ENCODE measurements around the gene NRAP. TPM values are rescaled to one million over a fixed set of nuclear protein-coding genes. Genes with fewer than 3 reads are reported as not detected.

Gene NRAP
- total RNA-seq, 1 donor from 2014 or later, result 27.1 TPM

DNA sequence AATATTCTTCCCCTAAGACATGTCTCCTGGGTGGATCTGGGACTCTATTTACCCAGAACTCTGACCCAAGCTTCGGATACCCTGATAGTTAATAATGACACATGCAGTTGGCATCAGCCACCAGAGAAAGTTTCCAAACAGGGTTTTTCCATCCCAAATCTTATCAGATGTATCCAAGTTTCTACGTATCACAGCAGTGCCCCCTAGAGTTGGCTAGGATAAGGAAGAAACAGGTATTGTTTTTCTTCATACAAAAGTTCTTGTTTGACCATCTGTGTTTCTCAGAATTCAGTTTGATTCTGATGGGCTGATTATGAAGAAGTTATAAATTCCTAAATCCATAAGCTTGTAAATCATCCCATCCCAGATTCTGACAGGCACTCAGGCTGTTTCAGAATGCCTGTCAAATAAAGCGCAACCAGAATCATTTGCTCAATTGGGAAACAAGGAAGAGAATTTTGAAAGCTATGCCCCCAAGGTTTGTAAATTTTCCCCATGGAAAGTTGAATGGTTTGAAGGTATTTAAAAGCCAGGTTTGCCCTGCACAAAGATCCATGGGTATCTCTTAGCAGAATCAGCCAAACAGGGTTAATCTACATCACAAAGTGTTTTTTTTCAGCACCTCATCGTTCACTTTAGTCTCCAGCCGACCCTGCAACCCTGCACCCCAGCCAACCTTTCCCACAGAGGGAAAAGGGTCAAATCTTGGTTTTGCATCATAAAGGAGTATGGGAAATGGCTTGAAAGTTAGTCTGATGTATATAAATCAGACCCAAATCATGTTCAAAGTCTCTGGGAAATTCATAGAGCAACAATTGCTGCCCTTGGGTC lies 47.4 kb downstream of the NRAP start:
- Histone ChIP-seq H3K9me3 (ENCODE audit: control insufficient read depth in 3 of 3, low read length in 3 of 3) (no peaks in the 10 kb centered on the region), H3K9ac (ENCODE audit: low read depth in 1 of 3, low read length in 3 of 3) (peak overlapping the region in 1 of 3 donors; percentile 16), H3K27ac (ENCODE audit: low read depth, low read length) (peak overlapping the region; percentile 14), H3K27me3 (ENCODE audit: control insufficient read depth in 3 of 3, insufficient read depth in 3 of 3, low read length in 3 of 3) (peaks cover 0 to 14% (median 0%) of the 10 kb centered on the region in 3 donors), H3K4me1 (ENCODE audit: control insufficient read depth in 3 of 3, insufficient read depth in 3 of 3, low read length in 3 of 3) (peaks cover 75 to 89% (median 84%) of the 10 kb centered on the region in 3 donors), H3K36me3 (ENCODE audit: control insufficient read depth in 3 of 3, insufficient read depth in 3 of 3, low read length in 3 of 3) (peaks cover 60 to 73% (median 64%) of the 10 kb centered on the region in 3 donors), H3K4me3 (ENCODE audit: low read length in 3 of 3) (no peak overlapping the region)

DNA sequence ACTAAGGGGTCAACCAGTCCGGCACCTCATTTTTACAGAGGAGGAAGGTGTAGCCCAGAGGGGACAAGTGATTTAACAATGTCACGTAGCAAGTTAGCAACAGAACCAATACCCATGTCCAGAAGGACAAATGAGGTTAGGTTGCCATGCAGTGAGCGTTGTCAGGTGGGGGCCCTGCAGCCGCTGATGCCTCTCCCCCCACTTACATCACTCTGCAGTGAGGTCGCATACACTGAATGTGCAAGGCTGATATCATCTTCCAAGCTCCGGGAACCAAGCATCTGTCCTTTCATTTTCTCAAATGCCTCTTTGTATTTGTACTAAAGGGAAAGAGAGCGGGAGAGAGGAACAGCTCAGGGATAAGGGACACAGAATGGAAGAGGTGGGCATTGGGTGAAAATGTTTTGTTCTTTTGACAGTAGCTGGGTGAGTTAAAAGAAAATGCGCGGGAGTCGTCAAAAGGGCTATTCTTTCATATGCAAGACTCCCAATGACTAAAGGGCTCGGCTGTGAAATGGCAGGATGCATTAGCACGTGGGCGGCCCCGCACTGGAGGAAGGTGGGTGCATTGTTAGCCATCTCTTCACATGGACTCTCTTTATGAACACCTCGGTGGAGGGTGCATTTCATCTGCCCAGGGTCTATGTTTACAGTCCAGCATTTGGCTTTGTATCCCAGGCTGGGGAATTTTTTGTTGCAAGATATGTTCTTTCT lies 49.7 kb downstream of the NRAP start:
- Histone ChIP-seq H3K4me1 (ENCODE audit: control insufficient read depth in 3 of 3, insufficient read depth in 3 of 3, low read length in 3 of 3) (peaks cover 73 to 78% (median 73%) of the 10 kb centered on the region in 3 donors), H3K9me3 (ENCODE audit: control insufficient read depth in 3 of 3, low read length in 3 of 3) (no peaks in the 10 kb centered on the region), H3K27me3 (ENCODE audit: control insufficient read depth in 3 of 3, insufficient read depth in 3 of 3, low read length in 3 of 3) (peaks cover 0 to 10% (median 0%) of the 10 kb centered on the region in 3 donors), H3K36me3 (ENCODE audit: control insufficient read depth in 3 of 3, insufficient read depth in 3 of 3, low read length in 3 of 3) (peaks cover 57 to 71% (median 62%) of the 10 kb centered on the region in 3 donors), H3K9ac (ENCODE audit: low read depth in 1 of 3, low read length in 3 of 3) (no peak overlapping the region), H3K27ac (ENCODE audit: low read depth, low read length) (peak overlapping the region; percentile 41), H3K4me3 (ENCODE audit: low read length in 3 of 3) (no peak overlapping the region)

GRCh38 chr10:113613427-113613826 lies 50.4 kb downstream of the NRAP start:
- Histone ChIP-seq H3K27ac (ENCODE audit: low read depth, low read length) (peak overlapping the region; percentile 41), H3K27me3 (ENCODE audit: control insufficient read depth in 3 of 3, insufficient read depth in 3 of 3, low read length in 3 of 3) (peaks cover 0 to 10% (median 0%) of the 10 kb centered on the region in 3 donors), H3K9me3 (ENCODE audit: control insufficient read depth in 3 of 3, low read length in 3 of 3) (no peaks in the 10 kb centered on the region), H3K9ac (ENCODE audit: low read depth in 1 of 3, low read length in 3 of 3) (peak overlapping the region in 1 of 3 donors; percentile 35), H3K36me3 (ENCODE audit: control insufficient read depth in 3 of 3, insufficient read depth in 3 of 3, low read length in 3 of 3) (peaks cover 58 to 72% (median 62%) of the 10 kb centered on the region in 3 donors), H3K4me1 (ENCODE audit: control insufficient read depth in 3 of 3, insufficient read depth in 3 of 3, low read length in 3 of 3) (peaks cover 66 to 71% (median 66%) of the 10 kb centered on the region in 3 donors), H3K4me3 (ENCODE audit: low read length in 3 of 3) (peak overlapping the region in 1 of 3 donors; percentile 19)

- Histone ChIP-seq H3K27ac (ENCODE audit: low read depth, low read length) (no peak overlapping the region), H3K9ac (ENCODE audit: low read depth in 1 of 3, low read length in 3 of 3) (no peak overlapping the region), H3K4me1 (ENCODE audit: control insufficient read depth in 3 of 3, insufficient read depth in 3 of 3, low read length in 3 of 3) (peaks cover 59 to 62% (median 61%) of the 10 kb centered on the region in 3 donors), H3K4me3 (ENCODE audit: low read length in 3 of 3) (no peak overlapping the region), H3K36me3 (ENCODE audit: control insufficient read depth in 3 of 3, insufficient read depth in 3 of 3, low read length in 3 of 3) (peaks cover 66 to 79% (median 66%) of the 10 kb centered on the region in 3 donors), H3K27me3 (ENCODE audit: control insufficient read depth in 3 of 3, insufficient read depth in 3 of 3, low read length in 3 of 3) (peaks cover 0 to 7% (median 0%) of the 10 kb centered on the region in 3 donors), H3K9me3 (ENCODE audit: control insufficient read depth in 3 of 3, low read length in 3 of 3) (no peaks in the 10 kb centered on the region)
Measured at GRCh38 chr10:113612154-113612553, 51.7 kb downstream of the NRAP start.

- peaks cover 49 to 60% (median 56%) of the 10 kb centered on the region in 3 donors for H3K4me1 ChIP-seq (ENCODE audit: control insufficient read depth in 3 of 3, insufficient read depth in 3 of 3, low read length in 3 of 3)
- no peaks in the 10 kb centered on the region for H3K9me3 ChIP-seq (ENCODE audit: control insufficient read depth in 3 of 3, low read length in 3 of 3)
- peak overlapping the region in 1 of 3 donors; percentile 63 for H3K9ac ChIP-seq (ENCODE audit: low read depth in 1 of 3, low read length in 3 of 3)
- H3K27ac ChIP-seq (ENCODE audit: low read depth, low read length), result peak overlapping the region; percentile 33
- H3K4me3 ChIP-seq (ENCODE audit: low read length in 3 of 3), result no peak overlapping the region
- H3K36me3 ChIP-seq (ENCODE audit: control insufficient read depth in 3 of 3, insufficient read depth in 3 of 3, low read length in 3 of 3), result peaks cover 64 to 79% (median 64%) of the 10 kb centered on the region in 3 donors
- no peaks in the 10 kb centered on the region for H3K27me3 ChIP-seq (ENCODE audit: control insufficient read depth in 3 of 3, insufficient read depth in 3 of 3, low read length in 3 of 3)
Measured at GRCh38 chr10:113610631-113611601, 52.9 kb downstream of the NRAP start.

- no peaks in the 10 kb centered on the region for H3K27me3 ChIP-seq (ENCODE audit: control insufficient read depth in 3 of 3, insufficient read depth in 3 of 3, low read length in 3 of 3)
- H3K36me3 ChIP-seq (ENCODE audit: control insufficient read depth in 3 of 3, insufficient read depth in 3 of 3, low read length in 3 of 3), result peaks cover 63 to 79% (median 63%) of the 10 kb centered on the region in 3 donors
- no peaks in the 10 kb centered on the region for H3K9me3 ChIP-seq (ENCODE audit: control insufficient read depth in 3 of 3, low read length in 3 of 3)
- H3K4me3 ChIP-seq (ENCODE audit: low read length in 3 of 3), result no peak overlapping the region
- H3K27ac ChIP-seq (ENCODE audit: low read depth, low read length), result no peak overlapping the region
- peaks cover 44 to 61% (median 51%) of the 10 kb centered on the region in 3 donors for H3K4me1 ChIP-seq (ENCODE audit: control insufficient read depth in 3 of 3, insufficient read depth in 3 of 3, low read length in 3 of 3)
- no peak overlapping the region for H3K9ac ChIP-seq (ENCODE audit: low read depth in 1 of 3, low read length in 3 of 3)
Measured at GRCh38 chr10:113609704-113610108, 54.1 kb downstream of the NRAP start.

DNA sequence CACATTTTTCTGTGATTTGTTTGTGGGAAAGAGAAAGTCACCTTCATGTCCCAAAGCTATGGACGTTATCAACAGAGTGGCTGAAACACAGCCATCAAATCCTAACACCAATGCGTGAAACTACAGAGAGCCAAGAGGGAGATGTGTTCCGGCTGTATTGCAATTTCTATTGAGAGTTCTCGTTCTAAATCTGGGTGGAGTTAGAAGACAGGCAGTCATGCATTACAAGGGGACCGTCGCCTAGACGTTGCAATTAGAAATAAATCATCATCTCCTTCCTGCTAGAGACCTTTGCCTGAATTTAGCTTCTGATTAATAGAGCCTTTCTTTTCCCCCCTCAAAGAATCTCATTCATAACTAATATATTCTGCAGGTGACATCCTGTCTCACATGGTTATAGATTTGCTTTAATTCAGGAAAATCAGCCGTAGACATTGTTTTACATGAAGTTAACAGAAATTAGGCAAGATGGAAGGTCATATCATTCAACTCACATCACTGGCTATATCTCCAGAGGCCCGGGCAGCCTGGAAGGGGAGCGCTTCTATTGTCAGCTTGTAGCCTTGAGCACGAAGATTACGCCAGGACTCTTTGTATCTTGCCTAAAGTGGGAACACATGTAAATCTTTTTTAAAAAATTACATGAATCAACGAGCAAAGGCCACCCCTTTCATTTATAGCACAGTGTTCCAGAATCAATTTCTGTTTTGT lies 58.4 kb downstream of the NRAP start:
- no peak overlapping the region for H3K4me3 ChIP-seq (ENCODE audit: low read length in 3 of 3)
- no peaks in the 10 kb centered on the region for H3K9me3 ChIP-seq (ENCODE audit: control insufficient read depth in 3 of 3, low read length in 3 of 3)
- H3K27ac ChIP-seq (ENCODE audit: low read depth, low read length), result peak overlapping the region; percentile 3
- peaks cover 0 to 2% (median 0%) of the 10 kb centered on the region in 3 donors for H3K27me3 ChIP-seq (ENCODE audit: control insufficient read depth in 3 of 3, insufficient read depth in 3 of 3, low read length in 3 of 3)
- no peak overlapping the region for H3K9ac ChIP-seq (ENCODE audit: low read depth in 1 of 3, low read length in 3 of 3)
- peaks cover 63 to 75% (median 72%) of the 10 kb centered on the region in 3 donors for H3K36me3 ChIP-seq (ENCODE audit: control insufficient read depth in 3 of 3, insufficient read depth in 3 of 3, low read length in 3 of 3)
- H3K4me1 ChIP-seq (ENCODE audit: control insufficient read depth in 3 of 3, insufficient read depth in 3 of 3, low read length in 3 of 3), result peaks cover 9 to 41% (median 32%) of the 10 kb centered on the region in 3 donors

DNA sequence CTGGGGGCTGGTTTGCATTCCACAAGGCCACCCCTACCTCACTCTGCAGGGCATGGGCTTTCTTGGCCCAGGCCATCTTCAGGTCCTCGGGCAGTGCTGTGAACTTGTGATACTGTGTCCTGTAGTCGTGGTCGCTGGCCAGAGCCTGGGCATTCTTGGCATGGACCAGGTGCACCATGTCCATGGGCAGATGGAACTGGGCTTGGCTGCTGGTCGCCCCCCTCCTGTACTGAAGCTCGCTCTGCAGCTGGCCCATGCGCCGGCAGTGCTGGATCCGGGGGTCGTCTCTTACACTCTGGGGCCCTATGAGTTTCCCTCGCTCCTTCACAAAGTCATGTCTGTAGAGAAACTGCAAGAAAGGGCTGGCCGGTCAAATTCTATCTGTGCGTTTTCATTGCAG lies 59.3 kb downstream of the NRAP start:
- Histone ChIP-seq H3K27me3 (ENCODE audit: control insufficient read depth in 3 of 3, insufficient read depth in 3 of 3, low read length in 3 of 3) (peaks cover 0 to 2% (median 0%) of the 10 kb centered on the region in 3 donors), H3K9me3 (ENCODE audit: control insufficient read depth in 3 of 3, low read length in 3 of 3) (no peaks in the 10 kb centered on the region), H3K4me3 (ENCODE audit: low read length in 3 of 3) (peak overlapping the region in 1 of 3 donors; percentile 22), H3K9ac (ENCODE audit: low read depth in 1 of 3, low read length in 3 of 3) (no peak overlapping the region), H3K27ac (ENCODE audit: low read depth, low read length) (peak overlapping the region; percentile 85), H3K4me1 (ENCODE audit: control insufficient read depth in 3 of 3, insufficient read depth in 3 of 3, low read length in 3 of 3) (peaks cover 9 to 38% (median 32%) of the 10 kb centered on the region in 3 donors), H3K36me3 (ENCODE audit: control insufficient read depth in 3 of 3, insufficient read depth in 3 of 3, low read length in 3 of 3) (peaks cover 65 to 77% (median 73%) of the 10 kb centered on the region in 3 donors)
